ENCODE measurements around the gene PABPN1. TPM values are rescaled to one million over a fixed set of nuclear protein-coding genes. Genes with fewer than 3 reads are reported as not detected.

PABPN1 gene
- total and polyA plus RNA-seq, 3 donors from 2014 or later, result 194 to 222 (median 194) TPM

DNA sequence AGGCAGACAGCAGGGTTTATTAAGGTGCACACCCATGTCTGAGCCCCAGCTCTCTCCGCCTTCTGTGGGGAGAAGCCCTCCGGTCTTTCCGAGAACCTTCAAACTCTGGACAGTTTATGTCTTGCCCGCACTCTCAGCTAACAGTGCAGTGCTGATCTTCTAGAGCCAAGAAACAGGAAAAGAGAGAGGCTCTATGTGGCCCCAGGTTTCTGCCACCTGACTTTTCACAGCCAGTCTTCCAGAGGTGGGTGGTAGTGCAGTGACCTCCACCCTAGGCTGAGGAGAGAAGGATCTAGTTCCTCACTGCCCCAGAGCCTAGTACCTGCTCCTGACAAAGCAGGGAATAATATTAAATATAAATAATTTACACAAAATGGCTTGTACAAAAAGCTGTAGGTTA is 35.4 kb downstream of the PABPN1 start:
- 96 to 97% methylated on average over 4 of the region's 4 CpGs for WGBS, 2 donors

DNA sequence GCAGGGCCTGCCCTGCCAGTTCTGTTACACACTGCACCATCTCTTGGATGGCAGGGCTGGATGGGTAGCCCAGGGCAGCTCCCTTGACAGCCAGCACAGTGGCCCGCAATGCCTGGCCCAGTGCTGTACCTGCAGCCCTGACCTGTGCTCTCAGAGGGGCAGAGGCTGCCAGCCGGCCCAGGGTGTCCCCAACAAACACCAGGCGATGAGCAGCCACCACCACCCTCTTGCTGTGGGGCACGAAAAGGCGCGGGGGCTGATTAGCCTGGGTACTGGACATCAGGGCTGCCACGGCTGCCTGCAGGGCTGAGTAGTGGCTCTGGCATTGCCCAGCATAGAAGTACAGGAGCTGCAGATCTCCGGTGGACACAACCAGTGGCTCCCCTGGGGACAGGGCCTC is 36.0 kb downstream of the PABPN1 start:
- Histone ChIP-seq H3K27ac (no peak overlapping the region), H3K36me3 (ENCODE audit: low read depth, missing control alignments) (no peaks in the 10 kb centered on the region), H3K27me3 (no peaks in the 10 kb centered on the region), H3K4me1 (no peaks in the 10 kb centered on the region), H3K9me3 (no peaks in the 10 kb centered on the region), H3K4me3 (no peak overlapping the region)
- DNase-seq, result no peak
- TF ChIP-seq POLR2A (IDR thresholded peaks at IDR 0.05), result no peak
- TF ChIP-seq, protein P1, sequence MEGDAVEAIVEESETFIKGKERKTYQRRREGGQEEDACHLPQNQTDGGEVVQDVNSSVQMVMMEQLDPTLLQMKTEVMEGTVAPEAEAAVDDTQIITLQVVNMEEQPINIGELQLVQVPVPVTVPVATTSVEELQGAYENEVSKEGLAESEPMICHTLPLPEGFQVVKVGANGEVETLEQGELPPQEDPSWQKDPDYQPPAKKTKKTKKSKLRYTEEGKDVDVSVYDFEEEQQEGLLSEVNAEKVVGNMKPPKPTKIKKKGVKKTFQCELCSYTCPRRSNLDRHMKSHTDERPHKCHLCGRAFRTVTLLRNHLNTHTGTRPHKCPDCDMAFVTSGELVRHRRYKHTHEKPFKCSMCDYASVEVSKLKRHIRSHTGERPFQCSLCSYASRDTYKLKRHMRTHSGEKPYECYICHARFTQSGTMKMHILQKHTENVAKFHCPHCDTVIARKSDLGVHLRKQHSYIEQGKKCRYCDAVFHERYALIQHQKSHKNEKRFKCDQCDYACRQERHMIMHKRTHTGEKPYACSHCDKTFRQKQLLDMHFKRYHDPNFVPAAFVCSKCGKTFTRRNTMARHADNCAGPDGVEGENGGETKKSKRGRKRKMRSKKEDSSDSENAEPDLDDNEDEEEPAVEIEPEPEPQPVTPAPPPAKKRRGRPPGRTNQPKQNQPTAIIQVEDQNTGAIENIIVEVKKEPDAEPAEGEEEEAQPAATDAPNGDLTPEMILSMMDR (IDR thresholded peaks at IDR 0.05), result no peak
- WGBS, 2 donors, result 88% methylated on average over 3 to 8 of the region's 8 CpGs
- intact Hi-C loops (cut with DNase I; ENCODE audit: low total_unique reads), result no loop called here

More for the DNA sequence above, 35.4 kb downstream of the PABPN1 start:
- Histone ChIP-seq H3K4me1 (peaks cover 3% of the 10 kb centered on the region), H3K9me3 (no peaks in the 10 kb centered on the region), H3K4me3 (no peak overlapping the region), H3K27ac (no peak overlapping the region), H3K27me3 (no peaks in the 10 kb centered on the region), H3K36me3 (ENCODE audit: low read depth, missing control alignments) (no peaks in the 10 kb centered on the region)
- intact Hi-C loops (cut with DNase I; ENCODE audit: low total_unique reads), result no loop called here
- DNase-seq, result no peak
- TF ChIP-seq, protein P1 (IDR thresholded peaks at IDR 0.05), result no peak
- TF ChIP-seq POLR2A (IDR thresholded peaks at IDR 0.05), result no peak

DNA sequence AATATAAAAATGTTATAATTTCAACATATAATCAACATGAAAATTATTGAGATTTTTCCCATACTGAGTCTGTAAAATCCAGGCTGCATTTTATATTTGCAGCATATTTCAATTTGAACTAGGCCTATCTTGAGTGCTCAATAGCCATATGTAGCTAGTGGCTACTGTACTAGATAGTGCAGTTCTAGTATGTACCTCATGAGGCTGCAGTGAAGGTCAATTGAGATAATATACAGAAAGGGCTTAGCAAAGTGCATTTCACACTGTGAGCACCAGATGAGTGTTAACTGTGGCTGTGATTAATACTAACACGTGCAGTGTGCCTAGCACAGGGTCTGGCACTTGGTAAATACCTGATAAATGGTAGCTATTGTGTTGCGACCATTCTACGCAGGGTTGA is 36.8 kb downstream of the PABPN1 start:
- H3K9me3 ChIP-seq, result no peaks in the 10 kb centered on the region
- WGBS, 2 donors, result 67 to 82% methylated on average over 3 of the region's 3 CpGs
- H3K36me3 ChIP-seq (ENCODE audit: low read depth, missing control alignments), result no peaks in the 10 kb centered on the region
- no peak for DNase-seq
- TF ChIP-seq, protein P1 (IDR thresholded peaks at IDR 0.05), result no peak
- no peak for TF ChIP-seq POLR2A (IDR thresholded peaks at IDR 0.05)
- H3K4me3 ChIP-seq, result no peak overlapping the region
- no peaks in the 10 kb centered on the region for H3K4me1 ChIP-seq
- no peak overlapping the region for H3K27ac ChIP-seq
- intact Hi-C loops (cut with DNase I; ENCODE audit: low total_unique reads), result no loop called here
- no peaks in the 10 kb centered on the region for H3K27me3 ChIP-seq

- Histone ChIP-seq H3K27ac (no peak overlapping the region), H3K4me1 (peaks cover under 1% of the 10 kb centered on the region), H3K27me3 (no peaks in the 10 kb centered on the region), H3K9me3 (no peaks in the 10 kb centered on the region), H3K4me3 (no peak overlapping the region), H3K36me3 (ENCODE audit: low read depth, missing control alignments) (no peaks in the 10 kb centered on the region)
- WGBS, 2 donors, result 71 to 83% methylated on average over 12 of the region's 12 CpGs
- no peak for DNase-seq
- intact Hi-C loops (cut with DNase I; ENCODE audit: low total_unique reads), result no loop called here
- TF ChIP-seq, protein P1 (IDR thresholded peaks at IDR 0.05), result no peak
- TF ChIP-seq POLR2A (IDR thresholded peaks at IDR 0.05), result no peak
These were observed 37.4 kb downstream of the PABPN1 start for GRCh38 chr14:23358553-23359166.

DNA sequence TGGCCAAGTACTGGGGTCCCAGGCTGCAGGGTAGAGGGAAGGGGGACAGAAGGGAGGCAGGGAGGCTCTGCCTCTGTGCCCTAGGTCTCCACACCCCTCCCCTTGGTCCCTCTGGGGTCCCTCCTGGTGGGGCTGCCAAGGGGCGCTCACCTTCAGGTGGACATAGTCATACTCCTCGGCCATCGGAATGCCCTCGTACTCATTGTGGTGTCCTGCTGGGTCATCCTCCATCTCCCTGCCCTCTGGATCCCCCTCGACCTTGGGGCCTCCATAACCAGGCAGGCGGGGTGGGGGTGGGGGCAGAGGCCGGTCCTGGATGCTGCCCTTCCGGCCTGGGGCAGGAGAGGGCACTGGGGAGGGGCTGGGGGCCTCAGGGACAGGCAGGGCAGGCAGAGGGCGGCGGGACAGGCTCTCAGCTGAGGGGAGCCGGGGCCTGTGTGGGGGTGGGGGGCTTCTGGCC is 37.9 kb downstream of the PABPN1 start:
- intact Hi-C loops (cut with DNase I; ENCODE audit: low total_unique reads), result no loop called here
- TF ChIP-seq POLR2A (IDR thresholded peaks at IDR 0.05), result no peak
- TF ChIP-seq, protein P1 (IDR thresholded peaks at IDR 0.05), result no peak
- DNase-seq, result no peak
- Histone ChIP-seq H3K27ac (no peak overlapping the region), H3K27me3 (no peaks in the 10 kb centered on the region), H3K4me3 (no peak overlapping the region), H3K9me3 (no peaks in the 10 kb centered on the region), H3K4me1 (peaks cover 6% of the 10 kb centered on the region), H3K36me3 (ENCODE audit: low read depth, missing control alignments) (no peaks in the 10 kb centered on the region)
- 78% methylated on average over 11 of the region's 11 CpGs; no CpG with 5 or more reads in 1 of the 2 donors for WGBS, 2 donors

All from testis (tissue), 3 donors.